Activated CD8-positive, alpha-beta memory T cell treated with anti-CD3 and anti-CD28 coated beads for 24 hours (primary cell): ENCODE measurements around the gene HNRNPC.

ENCODE experiments used
- DNase-seq: peaks from one replicate; pipeline ENCODE4 v3.0.0-alpha.2; 2020

HNRNPC gene

GRCh38 chr14:21209185-21209584, 60.1 kb downstream of the HNRNPC start:
- no peak for DNase-seq

- no peak for DNase-seq
These were observed 60.7 kb downstream of the HNRNPC start for GRCh38 chr14:21208554-21208953.

- no peak for DNase-seq
These were observed 62.2 kb downstream of the HNRNPC start for GRCh38 chr14:21206753-21207684.

GRCh38 chr14:21205678-21206581, 63.3 kb downstream of the HNRNPC start:
- no peak for DNase-seq

- no peak for DNase-seq
These were observed 64.1 kb downstream of the HNRNPC start for GRCh38 chr14:21205026-21205677.

GRCh38 chr14:21204167-21205025, 64.8 kb downstream of the HNRNPC start:
- DNase-seq: no peak

GRCh38 chr14:21203470-21204166, 65.6 kb downstream of the HNRNPC start:
- no peak for DNase-seq

- no peak for DNase-seq
These were observed 66.5 kb downstream of the HNRNPC start for GRCh38 chr14:21202463-21203358.

- no peak for DNase-seq
These were observed 67.3 kb downstream of the HNRNPC start for GRCh38 chr14:21201732-21202462.

GRCh38 chr14:21200752-21201461, 68.3 kb downstream of the HNRNPC start:
- DNase-seq: no peak

GRCh38 chr14:21199611-21200560, 69.4 kb downstream of the HNRNPC start:
- DNase-seq: no peak

GRCh38 chr14:21197418-21198205, 71.6 kb downstream of the HNRNPC start:
- DNase-seq: no peak

GRCh38 chr14:21194597-21194996, 74.6 kb downstream of the HNRNPC start:
- no peak for DNase-seq

GRCh38 chr14:21192875-21193535, 76.2 kb downstream of the HNRNPC start:
- no peak for DNase-seq

GRCh38 chr14:21192447-21192822, 76.8 kb downstream of the HNRNPC start:
- DNase-seq: no peak

GRCh38 chr14:21191809-21192446, 77.3 kb downstream of the HNRNPC start:
- peak; percentile 84 for DNase-seq
